ENCODE measurements around the gene MRPL43. TPM values are rescaled to one million over a fixed set of nuclear protein-coding genes. Genes with fewer than 3 reads are reported as not detected.

MRPL43 gene
- total RNA-seq, 2 donors from 2014 or later = 68.9 to 72.8 TPM

DNA sequence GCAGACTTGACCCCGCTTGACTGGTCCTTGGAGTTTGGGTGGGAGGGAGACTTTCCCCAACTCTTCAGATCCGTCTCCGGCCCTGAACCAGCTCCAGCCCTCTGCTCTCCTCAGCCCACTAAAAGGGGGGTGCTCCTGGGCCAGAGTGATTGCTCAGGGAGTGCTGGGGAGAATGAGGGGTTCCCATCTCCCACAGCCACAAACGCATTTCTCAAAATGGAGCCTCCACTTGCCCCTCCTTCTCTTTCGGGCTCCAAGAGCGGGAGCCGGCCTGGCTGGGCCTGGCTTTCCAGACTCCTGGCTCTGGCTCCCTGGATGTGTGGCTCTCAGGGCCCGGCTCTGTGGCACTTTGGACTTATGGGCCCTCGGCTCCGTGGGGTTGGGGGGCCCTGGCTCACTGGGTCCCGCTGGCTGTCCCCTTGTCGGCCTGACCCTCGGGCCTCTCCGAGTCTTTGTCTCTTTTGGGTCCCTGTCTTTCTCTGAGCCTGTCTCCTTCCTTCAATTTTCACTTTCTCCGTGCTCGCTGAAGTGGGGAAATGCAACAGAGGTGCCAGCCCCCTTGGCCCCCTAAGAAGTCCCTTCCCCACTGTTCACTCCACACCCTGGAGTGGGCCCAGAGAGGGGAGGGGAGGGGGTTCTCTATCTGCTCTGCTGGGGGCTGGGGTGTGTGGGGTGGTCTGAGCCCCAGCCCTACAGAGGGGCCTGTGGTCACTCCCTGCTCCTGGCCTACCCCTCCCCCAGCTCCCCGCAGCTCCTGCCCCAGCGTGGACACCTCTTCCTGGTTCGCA is 13.0 kb upstream of the MRPL43 start:
- peak overlapping the region; percentile 67 for H3K4me3 Mint-ChIP-seq
- no peaks in the 10 kb centered on the region for H3K9me3 Mint-ChIP-seq
- peaks cover 16% of the 10 kb centered on the region for H3K36me3 Mint-ChIP-seq (ENCODE audit: low read depth)
- peaks cover 25% of the 10 kb centered on the region for H3K4me1 Mint-ChIP-seq
- H3K27ac Mint-ChIP-seq = peak overlapping the region; percentile 93
- peak overlapping the region; percentile 95 for H3K4me3 ChIP-seq (ENCODE audit: low read length)
- H3K4me1 ChIP-seq (ENCODE audit: control insufficient read depth, insufficient read depth, low read length) = peaks cover 3% of the 10 kb centered on the region
- H3K9ac ChIP-seq (ENCODE audit: extremely low read depth, low read length, poor library complexity, severe bottlenecking) = peak overlapping the region; percentile 77
- H3K27me3 ChIP-seq (ENCODE audit: control insufficient read depth, insufficient read depth, low read length, poor library complexity, severe bottlenecking) = no peaks in the 10 kb centered on the region
- H3K27me3 Mint-ChIP-seq (ENCODE audit: insufficient read depth) = no peaks in the 10 kb centered on the region
- no peaks in the 10 kb centered on the region for H3K9me3 ChIP-seq (ENCODE audit: control insufficient read depth, low read length)
- peak; percentile 77 for DNase-seq
- WGBS, 2 experiments (ENCODE audit: insufficient coverage in 1 of 2, insufficient read length in 1 of 2) = 9 to 16% methylated on average over 7 to 19 of the region's 19 CpGs
- TF ChIP-seq, protein P1, sequence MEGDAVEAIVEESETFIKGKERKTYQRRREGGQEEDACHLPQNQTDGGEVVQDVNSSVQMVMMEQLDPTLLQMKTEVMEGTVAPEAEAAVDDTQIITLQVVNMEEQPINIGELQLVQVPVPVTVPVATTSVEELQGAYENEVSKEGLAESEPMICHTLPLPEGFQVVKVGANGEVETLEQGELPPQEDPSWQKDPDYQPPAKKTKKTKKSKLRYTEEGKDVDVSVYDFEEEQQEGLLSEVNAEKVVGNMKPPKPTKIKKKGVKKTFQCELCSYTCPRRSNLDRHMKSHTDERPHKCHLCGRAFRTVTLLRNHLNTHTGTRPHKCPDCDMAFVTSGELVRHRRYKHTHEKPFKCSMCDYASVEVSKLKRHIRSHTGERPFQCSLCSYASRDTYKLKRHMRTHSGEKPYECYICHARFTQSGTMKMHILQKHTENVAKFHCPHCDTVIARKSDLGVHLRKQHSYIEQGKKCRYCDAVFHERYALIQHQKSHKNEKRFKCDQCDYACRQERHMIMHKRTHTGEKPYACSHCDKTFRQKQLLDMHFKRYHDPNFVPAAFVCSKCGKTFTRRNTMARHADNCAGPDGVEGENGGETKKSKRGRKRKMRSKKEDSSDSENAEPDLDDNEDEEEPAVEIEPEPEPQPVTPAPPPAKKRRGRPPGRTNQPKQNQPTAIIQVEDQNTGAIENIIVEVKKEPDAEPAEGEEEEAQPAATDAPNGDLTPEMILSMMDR (conservative IDR thresholded peaks at IDR 0.05) = no peak
- H3K27ac ChIP-seq (ENCODE audit: low read depth, low read length) = peak overlapping the region; percentile 71
- peaks cover 29% of the 10 kb centered on the region for H3K36me3 ChIP-seq (ENCODE audit: control insufficient read depth, insufficient read depth, low read length)

DNA sequence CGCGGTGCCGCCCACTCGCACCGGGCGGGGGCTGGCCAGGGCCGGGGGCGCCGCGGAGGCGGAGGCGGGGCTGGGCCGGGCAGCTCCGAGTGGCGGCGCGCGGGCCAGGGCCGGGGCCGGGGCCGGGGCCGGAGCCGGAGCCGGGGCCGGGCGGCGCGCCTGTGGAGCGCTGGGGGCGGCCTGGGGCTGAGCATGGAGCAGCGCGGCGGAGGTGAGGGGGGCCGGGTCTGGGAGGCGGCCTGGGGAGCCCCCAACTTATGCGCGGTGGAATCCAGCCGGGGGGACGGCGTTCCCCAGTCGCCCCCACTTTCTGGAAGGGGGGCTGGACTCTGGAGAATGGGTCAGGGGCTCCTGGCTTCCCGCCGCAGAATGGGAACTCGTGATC is 12.4 kb upstream of the MRPL43 start, which contains the start of gene LZTS2:
Gene LZTS2, plus strand, starts transcription at position 67 of the 385 bp plus-strand sequence. CDS start 2,731 bp downstream, outside the sequence.
- Histone ChIP-seq H3K27me3 (ENCODE audit: control insufficient read depth, insufficient read depth, low read length, poor library complexity, severe bottlenecking) (no peaks in the 10 kb centered on the region), H3K4me3 (ENCODE audit: low read length) (peak within 1 kb of the TSS; percentile 95), H3K36me3 (ENCODE audit: control insufficient read depth, insufficient read depth, low read length) (peaks cover 26% of the 10 kb centered on the region), H3K4me1 (ENCODE audit: control insufficient read depth, insufficient read depth, low read length) (peaks cover 3% of the 10 kb centered on the region), H3K27ac (ENCODE audit: low read depth, low read length) (peak within 1 kb of the TSS; percentile 97), H3K9ac (ENCODE audit: extremely low read depth, low read length, poor library complexity, severe bottlenecking) (peak within 1 kb of the TSS; percentile 78), H3K9me3 (ENCODE audit: control insufficient read depth, low read length) (no peaks in the 10 kb centered on the region)
- Mint-ChIP-seq H3K27ac (peak within 1 kb of the TSS; percentile 93), H3K9me3 (no peaks in the 10 kb centered on the region), H3K27me3 (ENCODE audit: insufficient read depth) (no peaks in the 10 kb centered on the region), H3K36me3 (ENCODE audit: low read depth) (peaks cover 12% of the 10 kb centered on the region), H3K4me1 (peaks cover 31% of the 10 kb centered on the region), H3K4me3 (peak within 1 kb of the TSS; percentile 67)
- DNase-seq = no peak
- TF ChIP-seq, protein P1 (conservative IDR thresholded peaks at IDR 0.05) = no peak
- 0 to 1% methylated on average over 13 to 43 of the region's 44 CpGs for WGBS, 2 experiments (ENCODE audit: insufficient coverage in 1 of 2, insufficient read length in 1 of 2)

DNA sequence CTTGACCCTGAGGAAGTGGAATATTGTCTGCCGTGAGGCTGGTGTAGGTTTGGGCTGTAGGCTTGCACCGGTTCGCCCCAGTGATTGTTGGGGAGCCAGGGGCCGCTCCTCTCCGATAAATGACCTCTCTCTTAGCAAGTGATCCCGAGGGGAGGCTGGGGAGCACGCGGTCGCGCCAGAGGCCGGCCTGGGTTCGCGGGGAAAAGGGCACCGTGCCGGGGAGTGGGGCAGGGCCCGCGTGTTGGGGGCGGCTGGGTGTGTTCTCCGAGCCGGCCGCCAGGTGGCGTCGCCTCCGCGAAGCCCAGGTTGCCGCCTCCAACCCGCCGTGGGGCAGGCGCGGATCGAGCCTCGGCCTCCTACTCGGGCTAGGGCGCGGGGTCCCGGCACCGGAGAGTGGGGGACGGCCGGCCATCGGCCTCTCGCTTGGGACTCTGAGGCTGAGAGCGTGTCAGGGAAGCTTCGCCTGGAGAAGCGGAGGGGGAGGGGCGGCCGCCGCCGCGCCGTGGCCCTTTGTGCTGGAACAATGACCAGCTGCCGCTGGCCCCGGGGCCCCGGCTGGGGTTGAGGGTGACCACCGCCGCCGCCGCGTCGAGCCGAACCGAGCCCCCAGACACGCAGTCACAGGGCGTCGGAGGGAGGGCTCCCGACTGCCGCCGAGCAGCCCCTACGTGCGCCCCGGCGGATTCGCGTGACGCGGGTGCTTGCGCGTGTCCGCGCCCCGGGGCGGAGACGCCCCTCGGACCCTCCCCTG is 11.9 kb upstream of the MRPL43 start:
- H3K27me3 ChIP-seq (ENCODE audit: control insufficient read depth, insufficient read depth, low read length, poor library complexity, severe bottlenecking) = no peaks in the 10 kb centered on the region
- H3K4me3 ChIP-seq (ENCODE audit: low read length) = peak overlapping the region; percentile 88
- H3K27ac ChIP-seq (ENCODE audit: low read depth, low read length) = peak overlapping the region; percentile 97
- Mint-ChIP-seq H3K27ac (peak overlapping the region; percentile 91), H3K4me1 (peaks cover 37% of the 10 kb centered on the region), H3K27me3 (ENCODE audit: insufficient read depth) (no peaks in the 10 kb centered on the region), H3K4me3 (peak overlapping the region; percentile 67), H3K36me3 (ENCODE audit: low read depth) (peaks cover 12% of the 10 kb centered on the region), H3K9me3 (no peaks in the 10 kb centered on the region)
- H3K4me1 ChIP-seq (ENCODE audit: control insufficient read depth, insufficient read depth, low read length) = peaks cover 3% of the 10 kb centered on the region
- no peaks in the 10 kb centered on the region for H3K9me3 ChIP-seq (ENCODE audit: control insufficient read depth, low read length)
- peak; percentile 92 for DNase-seq
- H3K9ac ChIP-seq (ENCODE audit: extremely low read depth, low read length, poor library complexity, severe bottlenecking) = peak overlapping the region; percentile 78
- peaks cover 25% of the 10 kb centered on the region for H3K36me3 ChIP-seq (ENCODE audit: control insufficient read depth, insufficient read depth, low read length)
- TF ChIP-seq, protein P1 (conservative IDR thresholded peaks at IDR 0.05) = peak; percentile 95
- WGBS, 2 experiments (ENCODE audit: insufficient coverage in 1 of 2, insufficient read length in 1 of 2) = 1 to 16% methylated on average over 9 to 83 of the region's 83 CpGs

Measured in endodermal cell (in vitro differentiated cells).